Stimulated activated CD4-positive, alpha-beta T cell treated with anti-CD3 and anti-CD28 coated beads, Interleukin-4, amount 100 ng/mL, for 1 hour (primary cell): ENCODE results near the gene SNUPN.
A peak's percentile ranks its signal among the peaks of the same experiment; 100 is the strongest.
"Not testable (repeated sequence)": the region's sequence is repeated elsewhere in the genome, so short reads cannot be mapped to it uniquely, and the experiment has no call there.

Source experiments
- DNase-seq: peaks from one replicate; pipeline ENCODE4 v3.0.0-alpha.2; 2020

The SNUPN gene

GRCh38 chr15:75578173-75578947, 47.2 kb downstream of the SNUPN start:
- peak; percentile 21 for DNase-seq

- no peak for DNase-seq
Measured at GRCh38 chr15:75577401-75578172, 47.9 kb downstream of the SNUPN start.

- DNase-seq = no peak
Measured at GRCh38 chr15:75573648-75574384, 51.7 kb downstream of the SNUPN start.

- no peak for DNase-seq
Measured at GRCh38 chr15:75570126-75570845, 55.2 kb downstream of the SNUPN start.

GRCh38 chr15:75565062-75565970, 60.2 kb downstream of the SNUPN start:
- no peak for DNase-seq

GRCh38 chr15:75561888-75562287, 63.6 kb downstream of the SNUPN start:
- no peak for DNase-seq

- DNase-seq = not testable (repeated sequence)
Measured at GRCh38 chr15:75559360-75559759, 66.2 kb downstream of the SNUPN start.

GRCh38 chr15:75558955-75559354, 66.6 kb downstream of the SNUPN start:
- not testable (repeated sequence) for DNase-seq

- no peak for DNase-seq
Measured at GRCh38 chr15:75554717-75555116, 70.8 kb downstream of the SNUPN start.

GRCh38 chr15:75553659-75554058, 71.9 kb downstream of the SNUPN start:
- no peak for DNase-seq

GRCh38 chr15:75551091-75551490, 74.4 kb downstream of the SNUPN start:
- DNase-seq = no peak
